ENCODE measurements around the gene GPX4. TPM values are rescaled to one million over a fixed set of nuclear protein-coding genes. Genes with fewer than 3 reads are reported as not detected.
A peak's percentile ranks its signal among the peaks of the same experiment; 100 is the strongest.

Gene GPX4
- polyA plus RNA-seq, 4 donors: 240 to 321 (median 259) TPM

GRCh38 chr19:1084024-1084868 is 19.5 kb upstream of the GPX4 start:
- DNase-seq (ENCODE audit: low read depth in 4 of 4, low spot score in 2 of 4): no peak

DNA sequence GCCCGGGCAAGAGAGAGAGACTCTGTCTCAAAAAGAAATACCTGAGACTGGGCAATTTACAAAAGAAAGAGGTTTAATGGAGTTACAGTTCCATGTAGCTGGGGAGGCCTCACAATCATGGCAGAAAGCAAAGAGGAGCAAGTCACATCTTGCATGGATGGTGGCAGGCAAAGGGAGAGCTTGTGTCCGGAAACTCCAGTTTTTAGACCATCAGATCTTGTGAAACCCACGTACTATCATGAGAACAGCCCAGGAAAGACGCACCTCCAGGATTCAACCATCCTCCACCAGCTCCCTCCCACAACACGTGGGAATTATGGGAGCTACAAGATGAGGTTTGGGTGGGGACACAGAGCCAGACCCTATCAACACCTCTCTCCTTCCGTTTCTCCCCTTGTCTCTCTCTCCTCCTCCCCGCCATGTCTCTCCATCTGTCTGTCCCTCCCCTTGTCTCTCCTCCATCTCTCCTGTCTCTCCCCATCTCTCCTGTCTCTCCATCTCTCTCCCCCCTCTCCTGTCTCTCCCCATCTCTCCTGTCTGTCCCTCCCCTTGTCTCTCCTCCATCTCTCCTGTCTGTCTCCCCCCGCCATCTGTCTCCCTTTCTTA is 18.6 kb upstream of the GPX4 start:
- DNase-seq (ENCODE audit: low read depth in 4 of 4, low spot score in 2 of 4): no peak

- no peak for DNase-seq (ENCODE audit: low read depth in 4 of 4, low spot score in 2 of 4)
Observed at GRCh38 chr19:1085676-1086442, 17.9 kb upstream of the GPX4 start.

- DNase-seq (ENCODE audit: low read depth in 4 of 4, low spot score in 2 of 4): no peak
Observed at GRCh38 chr19:1086613-1087012, 17.2 kb upstream of the GPX4 start.

- no peak for DNase-seq (ENCODE audit: low read depth in 4 of 4, low spot score in 2 of 4)
Observed at GRCh38 chr19:1087813-1088415, 15.9 kb upstream of the GPX4 start.

GRCh38 chr19:1088416-1089010 is 15.3 kb upstream of the GPX4 start:
- DNase-seq (ENCODE audit: low read depth in 4 of 4, low spot score in 2 of 4): no peak

- no peak for DNase-seq (ENCODE audit: low read depth in 4 of 4, low spot score in 2 of 4)
Observed at GRCh38 chr19:1089126-1089771, 14.5 kb upstream of the GPX4 start.

- DNase-seq (ENCODE audit: low read depth in 4 of 4, low spot score in 2 of 4): no peak
Observed at GRCh38 chr19:1089891-1090290, 13.9 kb upstream of the GPX4 start.

GRCh38 chr19:1090731-1091543 is 12.9 kb upstream of the GPX4 start:
- no peak for DNase-seq (ENCODE audit: low read depth in 4 of 4, low spot score in 2 of 4)

DNA sequence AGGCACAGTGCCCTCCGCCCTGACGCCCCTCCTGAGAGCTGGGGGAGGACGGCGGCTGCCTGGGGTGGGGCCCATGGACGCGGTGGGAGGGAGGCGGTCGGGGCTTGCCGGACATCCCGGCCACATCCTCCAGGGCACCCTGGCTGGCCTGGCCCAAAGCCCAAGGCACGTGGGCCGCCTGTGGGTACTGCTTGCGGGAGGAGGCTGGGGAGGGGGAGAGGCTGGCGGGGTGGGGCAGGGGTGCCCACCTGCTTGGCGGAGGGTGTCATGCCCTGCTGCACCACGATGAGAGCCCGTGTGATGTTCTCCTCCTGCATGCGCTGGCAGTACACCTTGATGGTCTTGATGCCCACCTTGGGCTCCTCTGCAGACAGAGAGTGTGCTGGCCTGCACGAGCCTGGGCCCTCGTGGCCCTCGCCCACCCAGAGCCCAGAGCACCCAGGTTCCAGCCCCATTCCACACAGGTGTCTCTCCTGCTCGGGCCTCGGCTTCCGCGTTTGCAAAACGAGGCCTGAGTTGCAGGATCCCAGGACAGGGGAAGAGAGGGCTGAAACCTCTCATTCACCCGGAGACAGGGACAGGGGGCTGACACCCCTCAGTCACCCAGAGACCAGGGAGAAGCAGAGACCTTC is 12.1 kb upstream of the GPX4 start:
- DNase-seq (ENCODE audit: low read depth in 4 of 4, low spot score in 2 of 4): no peak

- DNase-seq (ENCODE audit: low read depth in 4 of 4, low spot score in 2 of 4): no peak
Observed at GRCh38 chr19:1093330-1093729, 10.5 kb upstream of the GPX4 start.

DNA sequence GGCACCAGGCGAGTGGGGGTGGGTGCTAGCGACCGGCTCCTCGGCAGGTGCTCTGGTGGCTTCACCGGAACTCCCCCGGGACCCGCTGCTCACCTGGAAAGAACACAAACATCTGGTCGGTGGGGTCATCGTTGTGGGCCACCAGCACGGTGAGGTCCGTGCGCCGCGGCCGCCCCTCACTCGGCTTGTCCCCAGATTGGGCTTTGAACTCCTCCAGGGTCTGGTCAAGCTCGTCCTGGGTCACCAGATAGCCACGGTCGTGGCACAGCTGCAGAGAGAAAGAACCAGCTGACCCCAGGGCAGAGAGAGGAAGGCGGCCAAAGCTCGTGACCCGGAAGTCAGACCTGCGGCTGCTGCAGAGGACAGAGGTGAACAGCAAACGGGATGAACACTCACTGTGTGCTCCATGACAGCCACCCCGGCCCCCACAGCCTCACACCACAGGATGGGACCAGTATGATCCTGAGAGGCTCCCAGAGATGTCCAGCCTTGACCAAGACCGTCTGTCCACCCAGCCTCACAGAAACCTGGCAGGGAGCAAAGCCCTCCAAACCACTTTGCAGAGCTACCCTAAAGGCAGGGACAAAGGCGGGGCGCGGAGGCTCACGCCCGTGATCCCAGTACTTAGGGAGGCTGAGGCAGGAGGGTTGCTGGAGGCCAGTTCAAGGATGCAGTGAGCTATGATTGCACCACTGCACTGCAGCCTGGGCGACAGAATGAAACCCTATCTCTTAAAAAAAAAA is 9.8 kb upstream of the GPX4 start:
- no peak for DNase-seq (ENCODE audit: low read depth in 4 of 4, low spot score in 2 of 4)

- DNase-seq (ENCODE audit: low read depth in 4 of 4, low spot score in 2 of 4): no peak
Observed at GRCh38 chr19:1094655-1094977, 9.2 kb upstream of the GPX4 start.

- peak; percentile 86 to 96 (median 93) for DNase-seq (ENCODE audit: low read depth in 4 of 4, low spot score in 2 of 4)
Observed at GRCh38 chr19:1094978-1095701, 8.7 kb upstream of the GPX4 start, which contains the start of gene POLR2E. POLR2E (minus strand) TSS chr19:1095375; CDS start chr19:1095315, 60 bp downstream.

DNA sequence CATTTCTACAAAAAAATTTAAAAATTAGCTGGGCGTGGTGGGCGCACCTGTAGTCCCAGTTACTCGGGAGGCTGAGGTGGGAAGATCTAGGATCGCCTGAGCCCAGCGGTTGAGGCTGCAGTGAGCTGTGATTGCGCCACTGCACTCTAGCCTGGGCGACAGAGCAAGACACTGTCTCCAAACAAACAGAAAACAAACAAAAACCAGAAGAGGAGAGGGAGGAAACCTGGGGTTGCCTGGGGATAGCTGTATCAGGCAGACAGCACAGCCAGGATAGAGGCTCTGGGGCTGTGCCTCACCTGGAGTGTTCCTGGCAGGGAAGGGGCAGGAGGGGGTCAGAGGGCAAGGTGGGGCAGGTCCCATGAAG is 6.0 kb upstream of the GPX4 start:
- no peak for DNase-seq (ENCODE audit: low read depth in 4 of 4, low spot score in 2 of 4)

DNA sequence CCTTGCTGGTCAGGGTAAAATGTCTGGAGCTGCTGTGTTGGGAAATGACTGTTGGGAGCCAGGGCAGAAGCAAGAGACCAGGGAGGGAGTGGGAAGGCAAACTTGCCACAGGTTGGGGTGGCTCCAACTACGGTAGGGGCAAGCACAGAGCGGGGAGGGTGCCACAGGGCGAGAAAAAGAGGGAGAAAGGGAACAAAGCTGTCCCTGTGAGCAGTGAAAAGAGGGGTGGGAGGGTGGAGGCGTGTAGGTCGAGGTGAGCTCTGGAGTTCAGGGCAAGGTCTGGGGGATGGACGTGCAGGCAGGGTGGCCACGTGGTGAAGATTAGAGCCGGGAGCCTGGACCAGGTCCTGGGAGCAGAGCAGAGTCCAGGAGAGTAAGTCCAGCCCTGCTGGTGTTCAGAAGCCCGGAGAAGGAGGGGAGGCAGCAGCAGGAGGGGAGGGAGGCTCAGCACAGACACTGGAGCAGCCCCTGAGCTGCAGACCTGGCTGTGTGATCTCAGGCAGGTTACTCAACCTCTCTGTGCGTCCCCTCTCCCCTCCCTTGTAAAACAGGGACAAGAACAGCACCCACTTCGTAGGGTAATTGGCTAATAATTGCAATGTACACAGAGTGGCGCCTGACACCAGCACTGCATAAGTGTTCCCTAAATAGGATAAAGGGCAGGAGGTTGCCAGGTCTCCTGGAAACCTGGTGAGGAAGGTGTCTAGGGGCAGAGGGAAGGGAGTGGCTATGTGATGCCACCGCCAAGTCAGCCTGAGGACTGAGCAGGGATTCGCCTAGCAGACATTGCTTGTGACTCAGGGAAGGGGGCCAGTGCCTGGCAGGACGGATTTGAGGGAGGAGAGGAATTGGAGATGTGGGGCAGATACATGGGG is 5.4 kb upstream of the GPX4 start:
- no peak for DNase-seq (ENCODE audit: low read depth in 4 of 4, low spot score in 2 of 4)

GRCh38 chr19:1101337-1101698 is 2.5 kb upstream of the GPX4 start:
- DNase-seq (ENCODE audit: low read depth in 4 of 4, low spot score in 2 of 4): no peak
